HG03432 (cell line): Measurements from ENCODE around the gene USP16.

ENCODE experiments used
- ATAC-seq: cut with Tn5 transposase; IDR thresholded peaks from one replicate; pipeline ENCODE4 v1.9.1; 2021; ENCODE audit warnings: mild to moderate bottlenecking, moderate library complexity; ENCODE audit not compliant: unreplicated experiment

The USP16 gene

GRCh38 chr21:29080454-29080941, 56.0 kb downstream of the USP16 start:
- ATAC-seq: no peak

GRCh38 chr21:29082046-29082815, 57.8 kb downstream of the USP16 start:
- ATAC-seq: no peak

- ATAC-seq: no peak
Observed at GRCh38 chr21:29083306-29083705, 58.8 kb downstream of the USP16 start.

GRCh38 chr21:29084372-29084771, 59.9 kb downstream of the USP16 start:
- no peak for ATAC-seq

GRCh38 chr21:29085106-29085752, 60.8 kb downstream of the USP16 start:
- ATAC-seq: no peak

- ATAC-seq: no peak
Observed at GRCh38 chr21:29091033-29091432, 66.6 kb downstream of the USP16 start.

GRCh38 chr21:29092102-29092959, 67.9 kb downstream of the USP16 start:
- no peak for ATAC-seq

GRCh38 chr21:29096218-29097015, 71.9 kb downstream of the USP16 start:
- no peak for ATAC-seq

GRCh38 chr21:29098156-29098555, 73.7 kb downstream of the USP16 start:
- no peak for ATAC-seq

- ATAC-seq: no peak
Observed at GRCh38 chr21:29102791-29103257, 78.4 kb downstream of the USP16 start.
